Measurements from ENCODE around the gene TMBIM6. TPM values are rescaled to one million over a fixed set of nuclear protein-coding genes. Genes with fewer than 3 reads are reported as not detected.
A peak's percentile ranks its signal among the peaks of the same experiment; 100 is the strongest.

Gene TMBIM6
- total RNA-seq, 2 experiments from 2014 or later, result 120 to 170 TPM

GRCh38 chr12:49811136-49811535, 69.8 kb downstream of the TMBIM6 start:
- H3K9me2 ChIP-seq (ENCODE audit: insufficient read depth, low read length), result no peaks in the 10 kb centered on the region
- no peaks in the 10 kb centered on the region for H3K36me3 ChIP-seq (ENCODE audit: insufficient read depth, low read length)
- H4K20me1 ChIP-seq (ENCODE audit: insufficient read depth, low read length), result no peaks in the 10 kb centered on the region
- BruUV-seq (replicated peaks), result no TSS peak
- CTCF ChIA-PET (ENCODE audit: unreplicated experiment), result interaction anchor here (0.5 to 1.6 kb wide), 3 partner anchors 34 to 157 kb away, joined by 3 to 4 read pairs (median 3); no protein-coding TSS in a partner anchor
- no peak overlapping the region; the same call in 1 of the 2 replicates for H3K4me2 ChIP-seq (ENCODE audit: low read length)
- H3K79me2 ChIP-seq (ENCODE audit: insufficient read depth, low read depth, low read length), result no peaks in the 10 kb centered on the region
- no peak overlapping the region for H2AFZ ChIP-seq (ENCODE audit: low read length)
- POLR2A ChIA-PET, result interaction anchor here (0.7 to 1.1 kb wide), 3 partner anchors 9 to 628 kb away, joined by 3 to 4 read pairs (median 4); no protein-coding TSS in a partner anchor
- no peak overlapping the region for H3K27ac ChIP-seq (ENCODE audit: low read depth, low read length, poor library complexity, severe bottlenecking)
- intact Hi-C loops (cut with micrococcal nuclease; ENCODE audit: unreplicated experiment), result no loop called here
- no peak overlapping the region for H3K4me3 ChIP-seq (ENCODE audit: low read depth, low read length, poor library complexity, severe bottlenecking)
- no peaks in the 10 kb centered on the region for H3K9me3 ChIP-seq (ENCODE audit: low read length)
- TF ChIP-seq EZH2phosphoT487 (IDR thresholded peaks at IDR 0.05; ENCODE audit: borderline replicate concordance, low read depth, low read length), result no peak
- TF ChIP-seq, protein P1, sequence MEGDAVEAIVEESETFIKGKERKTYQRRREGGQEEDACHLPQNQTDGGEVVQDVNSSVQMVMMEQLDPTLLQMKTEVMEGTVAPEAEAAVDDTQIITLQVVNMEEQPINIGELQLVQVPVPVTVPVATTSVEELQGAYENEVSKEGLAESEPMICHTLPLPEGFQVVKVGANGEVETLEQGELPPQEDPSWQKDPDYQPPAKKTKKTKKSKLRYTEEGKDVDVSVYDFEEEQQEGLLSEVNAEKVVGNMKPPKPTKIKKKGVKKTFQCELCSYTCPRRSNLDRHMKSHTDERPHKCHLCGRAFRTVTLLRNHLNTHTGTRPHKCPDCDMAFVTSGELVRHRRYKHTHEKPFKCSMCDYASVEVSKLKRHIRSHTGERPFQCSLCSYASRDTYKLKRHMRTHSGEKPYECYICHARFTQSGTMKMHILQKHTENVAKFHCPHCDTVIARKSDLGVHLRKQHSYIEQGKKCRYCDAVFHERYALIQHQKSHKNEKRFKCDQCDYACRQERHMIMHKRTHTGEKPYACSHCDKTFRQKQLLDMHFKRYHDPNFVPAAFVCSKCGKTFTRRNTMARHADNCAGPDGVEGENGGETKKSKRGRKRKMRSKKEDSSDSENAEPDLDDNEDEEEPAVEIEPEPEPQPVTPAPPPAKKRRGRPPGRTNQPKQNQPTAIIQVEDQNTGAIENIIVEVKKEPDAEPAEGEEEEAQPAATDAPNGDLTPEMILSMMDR (conservative IDR thresholded peaks at IDR 0.05; ENCODE audit: low read length), result no peak
- peaks cover 50% of the 10 kb centered on the region for H3K4me1 ChIP-seq (ENCODE audit: insufficient read depth, low read length, poor library complexity, severe bottlenecking)
- no peak for DNase-seq (ENCODE audit: low spot score)

GRCh38 chr12:49811961-49812401, 70.6 kb downstream of the TMBIM6 start:
- no TSS peak for BruUV-seq (replicated peaks)
- intact Hi-C loops (cut with micrococcal nuclease; ENCODE audit: unreplicated experiment), result no loop called here
- Histone ChIP-seq H3K9me2 (ENCODE audit: insufficient read depth, low read length) (no peaks in the 10 kb centered on the region), H3K4me3 (ENCODE audit: low read depth, low read length, poor library complexity, severe bottlenecking) (no peak overlapping the region), H3K9me3 (ENCODE audit: low read length) (no peaks in the 10 kb centered on the region), H4K20me1 (ENCODE audit: insufficient read depth, low read length) (no peaks in the 10 kb centered on the region), H2AFZ (ENCODE audit: low read length) (no peak overlapping the region), H3K27ac (ENCODE audit: low read depth, low read length, poor library complexity, severe bottlenecking) (no peak overlapping the region), H3K4me2 (ENCODE audit: low read length) (peak overlapping the region; percentile 21; the same call in 1 of the 2 replicates), H3K4me1 (ENCODE audit: insufficient read depth, low read length, poor library complexity, severe bottlenecking) (peaks cover 50% of the 10 kb centered on the region), H3K36me3 (ENCODE audit: insufficient read depth, low read length) (no peaks in the 10 kb centered on the region), H3K79me2 (ENCODE audit: insufficient read depth, low read depth, low read length) (no peaks in the 10 kb centered on the region)
- TF ChIP-seq, protein P1 (conservative IDR thresholded peaks at IDR 0.05; ENCODE audit: low read length), result no peak
- no peak for TF ChIP-seq EZH2phosphoT487 (IDR thresholded peaks at IDR 0.05; ENCODE audit: borderline replicate concordance, low read depth, low read length)
- POLR2A ChIA-PET, result interaction anchor here (0.6 to 0.7 kb wide), 2 partner anchors 179 to 628 kb away, joined by 4 to 5 read pairs; no protein-coding TSS in a partner anchor
- no peak for DNase-seq (ENCODE audit: low spot score)
- CTCF ChIA-PET (ENCODE audit: unreplicated experiment), result interaction anchor here (1.6 kb wide), 1 partner anchor 134 kb away, joined by 3 read pairs; no protein-coding TSS in a partner anchor

DNA sequence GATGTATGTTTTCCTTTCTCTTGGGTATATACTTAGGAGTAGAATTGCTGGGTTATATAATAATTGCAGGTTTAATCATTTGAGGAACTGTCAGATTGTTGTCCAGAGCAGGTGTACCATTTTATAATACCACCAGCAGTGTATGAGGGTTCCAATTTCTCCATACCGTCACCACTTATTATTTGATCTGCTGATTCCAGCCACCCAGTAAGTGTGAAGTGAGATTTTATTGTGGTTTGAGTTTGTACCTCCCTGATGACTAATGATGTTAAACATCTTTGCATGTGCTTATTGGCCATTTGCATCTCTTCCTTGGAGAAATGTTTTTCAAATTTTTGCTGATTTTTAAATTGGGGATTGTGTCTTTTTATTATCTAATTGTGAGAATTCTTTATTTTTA, 71.8 kb downstream of the TMBIM6 start:
- H4K20me1 ChIP-seq (ENCODE audit: insufficient read depth, low read length), result no peaks in the 10 kb centered on the region
- no peak overlapping the region for H2AFZ ChIP-seq (ENCODE audit: low read length)
- H3K9me2 ChIP-seq (ENCODE audit: insufficient read depth, low read length), result no peaks in the 10 kb centered on the region
- no TSS peak for BruUV-seq (replicated peaks)
- H3K4me3 ChIP-seq (ENCODE audit: low read depth, low read length, poor library complexity, severe bottlenecking), result no peak overlapping the region
- no peak overlapping the region for H3K27ac ChIP-seq (ENCODE audit: low read depth, low read length, poor library complexity, severe bottlenecking)
- no peak overlapping the region for H3K4me2 ChIP-seq (ENCODE audit: low read length)
- no peak for DNase-seq (ENCODE audit: low spot score)
- no peaks in the 10 kb centered on the region for H3K9me3 ChIP-seq (ENCODE audit: low read length)
- H3K36me3 ChIP-seq (ENCODE audit: insufficient read depth, low read length), result no peaks in the 10 kb centered on the region
- H3K4me1 ChIP-seq (ENCODE audit: insufficient read depth, low read length, poor library complexity, severe bottlenecking), result peaks cover 50% of the 10 kb centered on the region
- TF ChIP-seq, protein P1 (conservative IDR thresholded peaks at IDR 0.05; ENCODE audit: low read length), result no peak
- TF ChIP-seq EZH2phosphoT487 (IDR thresholded peaks at IDR 0.05; ENCODE audit: borderline replicate concordance, low read depth, low read length), result no peak
- no peaks in the 10 kb centered on the region for H3K79me2 ChIP-seq (ENCODE audit: insufficient read depth, low read depth, low read length)
- POLR2A ChIA-PET, result no interaction called here
- intact Hi-C loops (cut with micrococcal nuclease; ENCODE audit: unreplicated experiment), result no loop called here
- CTCF ChIA-PET (ENCODE audit: unreplicated experiment), result interaction anchor here (0.5 kb wide), 1 partner anchor 15 kb away, joined by 4 read pairs; no protein-coding TSS in a partner anchor

Data from OCI-LY7 (cell line).